ENCODE measurements around the gene CIRBP. TPM values are rescaled to one million over a fixed set of nuclear protein-coding genes. Genes with fewer than 3 reads are reported as not detected.

CIRBP gene
- total and polyA plus RNA-seq, 7 donors, result 137 to 591 (median 296) TPM

GRCh38 chr19:1221904-1222255 lies 47.3 kb upstream of the CIRBP start:
- Histone ChIP-seq H3K27ac (peak overlapping the region; percentile 99), H3K36me3 (ENCODE audit: insufficient read depth in 1 of 2, low read depth in 1 of 2) (peaks cover 0 to 61% of the 10 kb centered on the region in 2 donors), H3K27me3 (ENCODE audit: insufficient read depth in 3 of 3, low read length in 2 of 3) (no peaks in the 10 kb centered on the region), H3K4me3 (no peak overlapping the region), H3K9me3 (no peaks in the 10 kb centered on the region), H3K4me1 (peaks cover 61% of the 10 kb centered on the region)
- DNase-seq (no peak), ATAC-seq (no peak)
- WGBS, 3 donors, result 44 to 71% (median 71%) methylated on average over 21 to 22 of the region's 22 CpGs
- TF ChIP-seq CTCF (IDR thresholded peaks at IDR 0.05), result no peak
- intact Hi-C loops (cut with DNase I), result loop anchor here (1.0 to 2.0 kb wide), 2 partner anchors 17 to 18 kb away; partner anchors contain the start of gene CBARP (in 1 of the 2)

- Histone ChIP-seq H3K36me3 (ENCODE audit: insufficient read depth in 1 of 2, low read depth in 1 of 2) (peaks cover 0 to 66% of the 10 kb centered on the region in 2 donors), H3K27me3 (ENCODE audit: insufficient read depth in 3 of 3, low read length in 2 of 3) (no peaks in the 10 kb centered on the region), H3K9me3 (no peaks in the 10 kb centered on the region), H3K4me1 (peaks cover 55% of the 10 kb centered on the region), H3K4me3 (no peak overlapping the region), H3K27ac (peak overlapping the region; percentile 99)
- ATAC-seq (no peak), DNase-seq (no peak)
- intact Hi-C loops (cut with DNase I), result no loop called here
- WGBS, 3 donors, result 73 to 88% (median 79%) methylated on average over 12 to 14 of the region's 14 CpGs
- TF ChIP-seq CTCF (IDR thresholded peaks at IDR 0.05), result no peak
Measured at GRCh38 chr19:1222394-1222793, 46.7 kb upstream of the CIRBP start.

GRCh38 chr19:1223018-1223855 lies 45.9 kb upstream of the CIRBP start:
- peak; percentile 37 for TF ChIP-seq CTCF (IDR thresholded peaks at IDR 0.05)
- Histone ChIP-seq H3K9me3 (no peaks in the 10 kb centered on the region), H3K27me3 (ENCODE audit: insufficient read depth in 3 of 3, low read length in 2 of 3) (no peaks in the 10 kb centered on the region), H3K4me1 (peaks cover 47% of the 10 kb centered on the region), H3K4me3 (no peak overlapping the region), H3K36me3 (ENCODE audit: insufficient read depth in 1 of 2, low read depth in 1 of 2) (peaks cover 0 to 75% of the 10 kb centered on the region in 2 donors), H3K27ac (no peak overlapping the region)
- intact Hi-C loops (cut with DNase I), result no loop called here
- DNase-seq (peak in 1 of 2 donors; percentile 82), ATAC-seq (peak; percentile 15 to 52 (median 36))
- WGBS, 3 donors, result 73 to 80% (median 75%) methylated on average over 33 to 48 of the region's 48 CpGs

- ATAC-seq (no peak), DNase-seq (no peak)
- H3K27ac ChIP-seq, result no peak overlapping the region
- no peak for TF ChIP-seq CTCF (IDR thresholded peaks at IDR 0.05)
- no peaks in the 10 kb centered on the region for H3K27me3 ChIP-seq (ENCODE audit: insufficient read depth in 3 of 3, low read length in 2 of 3)
- no peaks in the 10 kb centered on the region for H3K9me3 ChIP-seq
- intact Hi-C loops (cut with DNase I), result no loop called here
- peaks cover 37% of the 10 kb centered on the region for H3K4me1 ChIP-seq
- H3K36me3 ChIP-seq (ENCODE audit: insufficient read depth in 1 of 2, low read depth in 1 of 2), result peaks cover 0 to 77% of the 10 kb centered on the region in 2 donors
- H3K4me3 ChIP-seq, result no peak overlapping the region
- 87 to 92% (median 89%) methylated on average over 14 to 16 of the region's 16 CpGs for WGBS, 3 donors
Measured at GRCh38 chr19:1224047-1224825, 44.9 kb upstream of the CIRBP start.

Measured in psoas muscle (tissue), 8 donors.